ENCODE measurements around the gene TMEM202.
"Not testable (repeated sequence)": the region's sequence is repeated elsewhere in the genome, so short reads cannot be mapped to it uniquely, and the experiment has no call there.

- TF ChIP-seq POLR2A, CTCF (IDR thresholded peaks at IDR 0.05): not testable (repeated sequence)
Measured at GRCh38 chr15:72419768-72420167, 21.7 kb downstream of the TMEM202 start.
